ENCODE results near the gene GSN.

- TF ChIP-seq CTCF (conservative IDR thresholded peaks at IDR 0.05), result no peak
- TF ChIP-seq ZFX (IDR thresholded peaks at IDR 0.05), result no peak
These were observed 36.7 kb downstream of the GSN start for GRCh38 chr9:121304707-121305106.

Data from C4-2B (cell line).